MM.1S (cell line): ENCODE results near the gene ATRN.
"Not testable (repeated sequence)": the region's sequence is repeated elsewhere in the genome, so short reads cannot be mapped to it uniquely, and the experiment has no call there.

Source experiments
- DNase-seq: peaks from one replicate; pipeline ENCODE4 v3.0.0-alpha.2; 2015
- H2AFZ ChIP-seq: fragments of 300-600 bp; sonication (generic); 2 replicates; pipeline ENCODE4 v1.6.0; 2016; ENCODE audit warnings: antibody characterized with exemption, low read length
- H3F3A ChIP-seq: fragments of 300-600 bp; sonication (generic); 2 replicates; pipeline ENCODE4 v1.6.1; 2016; ENCODE audit warnings: mild to moderate bottlenecking, antibody characterized with exemption, low read length, moderate library complexity, mixed read lengths; ENCODE audit not compliant: insufficient read depth
- H3K27ac ChIP-seq: fragments of 300-600 bp; sonication (generic); 2 replicates; pipeline ENCODE4 v1.5.1; 2016; ENCODE audit warnings: mild to moderate bottlenecking, low read length
- H3K27me3 ChIP-seq: fragments of 300-600 bp; sonication (generic); replicated peaks from 2 replicates; pipeline ENCODE4 v1.6.0; 2016; ENCODE audit warnings: low read length; ENCODE audit not compliant: insufficient read depth
- H3K36me3 ChIP-seq: fragments of 300-600 bp; sonication (generic); replicated peaks from 2 replicates; pipeline ENCODE4 v1.6.1; 2016; ENCODE audit warnings: mild to moderate bottlenecking, low read length, mixed read lengths; ENCODE audit not compliant: insufficient read depth
- H3K4me1 ChIP-seq: fragments of 300-600 bp; sonication (generic); 2 replicates; pipeline ENCODE4 v1.6.1; 2016; ENCODE audit warnings: low read length, mixed read lengths
- H3K4me2 ChIP-seq: fragments of 300-600 bp; sonication (generic); 2 replicates; pipeline ENCODE4 v1.6.0; 2016; ENCODE audit warnings: low read depth, low read length
- H3K4me3 ChIP-seq: fragments of 300-600 bp; sonication (generic); 2 replicates; pipeline ENCODE4 v1.5.1; 2016; ENCODE audit warnings: low read length, mixed read lengths
- H3K79me2 ChIP-seq: fragments of 300-600 bp; sonication (generic); 2 replicates; pipeline ENCODE4 v1.6.1; 2016; ENCODE audit warnings: mixed run types, low read length, mixed read lengths
- H3K9ac ChIP-seq: fragments of 300-600 bp; sonication (generic); 2 replicates; pipeline ENCODE4 v1.6.1; 2016; ENCODE audit warnings: low read length, mixed read lengths
- H3K9me2 ChIP-seq: fragments of 300-600 bp; sonication (generic); replicated peaks from 2 replicates; pipeline ENCODE4 v1.6.1; 2016; ENCODE audit warnings: mild to moderate bottlenecking, low read length, mixed read lengths; ENCODE audit not compliant: insufficient read depth
- H3K9me3 ChIP-seq: fragments of 300-600 bp; sonication (generic); replicated peaks from 2 replicates; pipeline ENCODE4 v1.6.1; 2016; ENCODE audit warnings: mild to moderate bottlenecking, low read length, mixed read lengths; ENCODE audit not compliant: insufficient read depth
- H4K20me1 ChIP-seq: fragments of 300-600 bp; sonication (generic); 2 replicates; pipeline ENCODE4 v1.6.1; 2016; ENCODE audit warnings: mild to moderate bottlenecking, low read length, moderate library complexity, mixed read lengths; ENCODE audit not compliant: insufficient read depth
- EZH2 ChIP-seq: fragments of 300-600 bp; sonication (generic); optimal IDR thresholded peaks from 2 replicates; pipeline ENCODE3; 2017; ENCODE audit warnings: low read depth, mild to moderate bottlenecking, antibody characterized with exemption, low read length, mixed read lengths
- EZH2phosphoT487 ChIP-seq: fragments of 300-600 bp; sonication (generic); IDR thresholded peaks from 2 replicates; pipeline ENCODE4 v1.6.1; 2018; ENCODE audit warnings: antibody characterized with exemption, low read length
- TF ChIP-seq, protein P1 (sequence below): fragments of 300-600 bp; sonication (generic); IDR thresholded peaks from 2 replicates; pipeline ENCODE4 v1.5.1; 2016; ENCODE audit warnings: antibody characterized with exemption, low read length, mixed read lengths

ATRN gene

DNA sequence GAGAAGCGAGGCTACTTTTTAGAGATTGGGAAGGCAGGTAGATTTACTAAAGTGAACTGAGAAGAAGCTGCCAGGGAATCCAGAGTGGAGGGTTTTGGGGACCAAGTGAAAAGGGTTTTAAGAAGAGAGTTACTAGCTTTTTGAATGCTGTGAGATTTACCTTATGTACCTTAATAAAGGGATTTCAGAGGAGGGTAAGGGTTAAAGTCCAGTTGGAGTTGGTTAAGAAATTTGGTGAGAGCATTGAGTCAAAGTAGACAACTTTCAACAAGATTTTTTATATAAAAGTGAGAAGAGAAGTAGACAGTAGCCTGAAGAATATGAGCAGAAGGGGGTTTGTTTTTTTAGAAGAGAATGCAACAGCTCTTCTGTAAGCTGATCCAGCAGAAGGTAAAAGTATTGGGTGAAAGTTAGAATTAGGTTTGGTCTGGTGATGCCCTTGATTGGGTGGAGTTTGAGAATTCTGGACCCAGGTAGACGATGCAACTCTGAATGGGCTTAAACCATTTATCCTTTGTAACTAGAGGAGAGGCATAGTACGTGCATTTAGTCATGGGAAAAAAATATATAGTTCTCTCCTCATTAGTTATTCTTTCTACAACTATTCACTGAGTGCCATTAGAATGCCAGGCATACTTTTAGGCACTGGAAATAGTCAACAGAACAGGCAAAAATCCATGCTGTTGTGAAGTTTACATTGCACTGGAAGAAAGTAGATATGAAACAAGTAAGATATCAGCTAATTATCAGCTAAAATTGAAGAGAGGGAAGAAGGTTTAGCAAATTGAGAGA, 44.8 kb downstream of the ATRN start:
- no peak overlapping the region for H3K9ac ChIP-seq
- H3K79me2 ChIP-seq = no peaks in the 10 kb centered on the region
- H4K20me1 ChIP-seq = no peaks in the 10 kb centered on the region
- no peaks in the 10 kb centered on the region for H3F3A ChIP-seq
- H3K36me3 ChIP-seq = no peaks in the 10 kb centered on the region
- no peak overlapping the region for H2AFZ ChIP-seq
- no peak overlapping the region for H3K27ac ChIP-seq
- H3K4me3 ChIP-seq = no peak overlapping the region
- no peaks in the 10 kb centered on the region for H3K9me3 ChIP-seq
- TF ChIP-seq EZH2 (no peak), EZH2phosphoT487 (no peak)
- TF ChIP-seq, protein P1, sequence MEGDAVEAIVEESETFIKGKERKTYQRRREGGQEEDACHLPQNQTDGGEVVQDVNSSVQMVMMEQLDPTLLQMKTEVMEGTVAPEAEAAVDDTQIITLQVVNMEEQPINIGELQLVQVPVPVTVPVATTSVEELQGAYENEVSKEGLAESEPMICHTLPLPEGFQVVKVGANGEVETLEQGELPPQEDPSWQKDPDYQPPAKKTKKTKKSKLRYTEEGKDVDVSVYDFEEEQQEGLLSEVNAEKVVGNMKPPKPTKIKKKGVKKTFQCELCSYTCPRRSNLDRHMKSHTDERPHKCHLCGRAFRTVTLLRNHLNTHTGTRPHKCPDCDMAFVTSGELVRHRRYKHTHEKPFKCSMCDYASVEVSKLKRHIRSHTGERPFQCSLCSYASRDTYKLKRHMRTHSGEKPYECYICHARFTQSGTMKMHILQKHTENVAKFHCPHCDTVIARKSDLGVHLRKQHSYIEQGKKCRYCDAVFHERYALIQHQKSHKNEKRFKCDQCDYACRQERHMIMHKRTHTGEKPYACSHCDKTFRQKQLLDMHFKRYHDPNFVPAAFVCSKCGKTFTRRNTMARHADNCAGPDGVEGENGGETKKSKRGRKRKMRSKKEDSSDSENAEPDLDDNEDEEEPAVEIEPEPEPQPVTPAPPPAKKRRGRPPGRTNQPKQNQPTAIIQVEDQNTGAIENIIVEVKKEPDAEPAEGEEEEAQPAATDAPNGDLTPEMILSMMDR = no peak
- H3K4me2 ChIP-seq = no peak overlapping the region
- no peaks in the 10 kb centered on the region for H3K4me1 ChIP-seq
- H3K9me2 ChIP-seq = no peaks in the 10 kb centered on the region
- DNase-seq = no peak
- H3K27me3 ChIP-seq = no peaks in the 10 kb centered on the region

DNA sequence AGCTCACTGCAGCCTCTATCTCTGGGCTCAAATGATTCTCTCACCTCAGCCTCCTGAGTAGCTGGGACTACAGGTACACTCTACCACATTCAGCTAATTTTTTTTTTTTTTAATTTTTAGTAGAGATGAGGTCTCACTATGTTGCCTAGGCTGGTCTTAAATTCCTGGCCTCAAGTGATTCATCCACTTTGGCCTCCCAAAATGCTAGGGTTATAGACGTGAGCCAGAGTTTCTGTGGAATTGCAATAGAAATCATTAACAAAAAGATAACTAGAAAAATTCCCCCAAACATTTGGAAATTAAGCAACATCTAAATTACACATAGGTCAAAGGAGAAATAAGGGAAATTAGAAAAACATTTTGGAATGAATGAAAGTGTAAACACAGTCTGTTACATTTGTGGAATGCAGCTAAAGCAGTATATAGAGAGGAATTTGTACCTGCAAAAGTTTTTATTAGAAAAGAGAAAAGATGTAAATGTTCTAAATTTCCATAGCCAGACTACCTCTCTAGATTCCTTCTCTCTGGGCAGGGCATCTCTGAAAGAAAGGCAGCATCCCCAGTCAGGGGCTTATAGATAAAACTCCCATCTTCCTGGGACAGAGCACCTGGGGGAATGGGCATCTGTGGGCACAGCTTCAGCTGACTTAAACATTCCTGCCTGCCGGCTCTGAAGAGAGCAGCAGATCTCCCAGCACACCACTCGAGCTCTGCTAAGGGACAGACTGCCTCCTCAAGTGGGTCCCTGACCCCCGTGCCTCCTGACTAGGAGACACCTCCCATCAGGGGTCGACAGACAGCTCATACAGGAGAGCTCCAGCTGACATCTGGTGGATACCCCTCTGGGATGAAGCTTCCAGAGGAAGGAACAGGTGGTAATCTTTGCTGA, 51.3 kb downstream of the ATRN start:
- TF ChIP-seq, protein P1 = no peak
- no peak for TF ChIP-seq EZH2
- no peak for TF ChIP-seq EZH2phosphoT487
- H3K27ac ChIP-seq = no peak overlapping the region
- no peak for DNase-seq

DNA sequence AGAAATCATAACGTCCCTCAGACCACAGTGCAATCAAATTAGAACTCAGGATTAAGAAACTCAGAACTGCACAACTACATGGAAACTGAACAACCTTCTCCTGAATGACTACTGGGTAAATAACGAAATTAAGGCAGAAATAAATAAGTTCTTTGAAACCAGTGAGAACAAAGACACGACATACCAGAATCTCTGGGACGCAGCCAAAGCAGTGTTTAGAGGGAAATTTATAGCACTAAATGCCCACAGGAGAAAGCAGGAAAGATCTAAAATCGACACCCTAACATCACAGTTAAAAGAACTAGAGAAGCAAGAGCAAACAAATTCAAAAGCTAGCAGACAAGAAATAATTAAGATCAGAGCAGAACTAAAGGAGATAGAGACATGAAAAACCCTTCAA, 53.9 kb downstream of the ATRN start:
- not testable (repeated sequence) for H3K9ac ChIP-seq, H3K4me2 ChIP-seq, H3K27me3 ChIP-seq, H2AFZ ChIP-seq, H3F3A ChIP-seq, H3K9me2 ChIP-seq, H3K27ac ChIP-seq, H3K36me3 ChIP-seq, H3K9me3 ChIP-seq, H3K79me2 ChIP-seq, DNase-seq, H3K4me3 ChIP-seq, H3K4me1 ChIP-seq, H4K20me1 ChIP-seq

More for the DNA sequence above, 51.3 kb downstream of the ATRN start:
- Histone ChIP-seq H3K4me2 (no peak overlapping the region), H3K9me2 (no peaks in the 10 kb centered on the region), H4K20me1 (no peaks in the 10 kb centered on the region), H3K4me1 (no peaks in the 10 kb centered on the region), H3K27me3 (no peaks in the 10 kb centered on the region), H3K79me2 (no peaks in the 10 kb centered on the region), H3K4me3 (no peak overlapping the region), H2AFZ (no peak overlapping the region), H3F3A (no peaks in the 10 kb centered on the region), H3K36me3 (no peaks in the 10 kb centered on the region), H3K9ac (no peak overlapping the region), H3K9me3 (no peaks in the 10 kb centered on the region)
